GM10847 (cell line): ENCODE results near the gene ZFHX3.

Experiments used
- POLR2A ChIP-seq: IDR thresholded peaks from 2 replicates; pipeline ENCODE4 v1.6.1; 2011; ENCODE audit not compliant: insufficient read length; ENCODE audit errors: extremely low read depth

Gene ZFHX3

DNA sequence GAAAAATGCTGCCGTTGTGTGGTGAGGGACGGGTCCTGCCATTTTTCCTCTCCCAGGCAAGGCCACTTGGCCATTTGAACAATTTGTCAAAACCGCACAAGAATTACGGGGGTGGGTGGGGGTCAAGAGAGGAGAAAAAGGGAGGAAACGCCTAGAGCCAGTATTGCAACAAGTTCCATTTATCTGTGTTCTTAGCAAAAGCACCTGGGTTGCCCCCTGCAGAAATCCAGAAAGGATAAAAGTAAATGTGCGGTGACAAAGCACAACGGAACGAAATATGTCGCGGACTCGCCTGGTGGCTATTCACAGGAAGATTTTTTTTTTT lies 209.4 kb downstream of the ZFHX3 start:
- no peak for TF ChIP-seq POLR2A

DNA sequence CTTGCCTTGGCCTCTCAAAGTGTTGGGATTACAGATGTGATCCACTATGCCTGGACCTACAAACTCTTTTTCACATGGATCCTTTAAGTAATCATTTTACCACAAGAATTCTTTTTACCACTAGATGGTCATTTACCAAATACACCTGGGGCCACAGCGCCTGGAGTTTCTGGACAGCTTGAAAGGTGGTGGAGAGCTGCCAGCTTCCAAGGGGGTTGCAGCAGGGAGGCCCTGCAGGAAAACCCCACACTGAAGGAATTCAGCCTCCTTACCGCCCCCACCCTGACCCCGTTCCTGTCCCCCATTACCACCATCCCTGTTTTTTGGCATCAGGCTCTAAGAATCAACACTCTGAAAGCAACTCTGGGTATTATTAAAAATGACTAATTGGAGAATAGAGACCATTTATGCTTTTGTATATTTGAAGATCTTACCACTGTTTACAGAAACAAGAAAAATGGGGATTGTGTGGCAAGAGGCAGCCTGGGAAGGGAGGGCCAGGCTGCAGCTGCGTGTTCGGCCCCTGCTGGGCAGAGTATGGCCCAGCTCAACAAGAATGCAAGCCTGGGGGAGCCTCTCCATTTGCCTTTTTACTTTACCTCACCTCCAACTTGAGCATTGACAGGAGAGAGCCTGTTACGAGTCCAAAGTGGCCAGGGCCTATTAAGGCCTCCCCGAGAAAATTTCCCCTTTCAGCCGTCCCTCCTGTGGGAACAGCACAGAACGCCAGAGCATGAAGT lies 209.9 kb downstream of the ZFHX3 start:
- no peak for TF ChIP-seq POLR2A

DNA sequence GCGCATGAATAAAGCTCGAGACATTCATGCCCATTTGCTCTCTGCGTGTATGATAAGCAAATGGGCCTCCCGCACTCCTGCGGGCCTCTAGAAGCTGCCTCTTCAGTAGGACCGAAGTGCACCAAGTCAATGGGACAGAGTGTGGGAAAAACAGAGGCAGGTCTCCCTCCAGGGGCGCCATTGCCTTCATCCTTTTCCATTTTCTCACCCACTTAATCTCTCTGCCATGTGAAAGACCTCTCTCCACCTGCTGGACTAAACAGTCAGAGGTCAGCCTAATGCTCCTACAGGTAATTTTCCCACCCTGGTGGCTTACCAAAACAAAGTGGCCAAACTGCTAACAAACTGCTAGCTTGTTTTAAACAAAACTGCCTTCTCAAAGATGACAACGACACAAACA lies 210.9 kb downstream of the ZFHX3 start:
- TF ChIP-seq POLR2A: no peak

DNA sequence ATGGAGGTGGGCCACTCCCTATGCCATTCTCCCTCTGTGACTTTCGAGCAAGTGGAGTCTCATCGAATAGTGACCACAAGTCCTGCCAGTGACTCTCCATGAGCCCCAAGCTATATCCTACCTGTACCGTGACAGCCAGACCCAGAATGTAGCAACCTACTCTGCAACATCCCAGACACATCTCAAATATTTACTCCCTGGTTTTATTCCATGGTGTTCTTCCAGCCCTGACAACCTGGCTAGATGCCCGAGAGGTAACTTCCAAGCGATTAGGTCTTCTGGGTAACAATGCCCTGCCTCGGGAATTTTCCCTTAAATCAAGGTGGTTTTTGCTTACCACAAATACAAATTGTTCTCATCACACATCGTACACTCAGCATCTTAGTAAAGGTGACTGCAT lies 211.7 kb downstream of the ZFHX3 start:
- TF ChIP-seq POLR2A: no peak

DNA sequence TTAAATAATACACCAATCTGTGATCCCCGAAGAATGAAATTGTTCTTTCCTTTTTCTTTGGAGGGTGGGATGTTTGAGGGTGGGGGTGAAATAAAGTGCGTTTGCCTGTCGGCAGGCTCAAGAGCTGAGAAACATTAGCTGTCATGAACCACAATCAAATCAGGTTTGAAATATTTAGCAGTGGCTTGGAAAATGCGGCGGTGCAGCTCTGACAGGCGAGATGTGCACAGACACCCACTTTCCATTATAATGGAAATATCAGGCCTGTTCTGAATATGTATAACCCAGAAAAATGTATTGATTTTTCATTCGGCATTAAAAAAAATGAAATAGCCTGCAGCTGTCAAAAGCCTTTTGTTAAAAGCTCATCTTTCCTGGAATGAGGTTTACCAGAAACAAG lies 212.8 kb downstream of the ZFHX3 start:
- TF ChIP-seq POLR2A: no peak

DNA sequence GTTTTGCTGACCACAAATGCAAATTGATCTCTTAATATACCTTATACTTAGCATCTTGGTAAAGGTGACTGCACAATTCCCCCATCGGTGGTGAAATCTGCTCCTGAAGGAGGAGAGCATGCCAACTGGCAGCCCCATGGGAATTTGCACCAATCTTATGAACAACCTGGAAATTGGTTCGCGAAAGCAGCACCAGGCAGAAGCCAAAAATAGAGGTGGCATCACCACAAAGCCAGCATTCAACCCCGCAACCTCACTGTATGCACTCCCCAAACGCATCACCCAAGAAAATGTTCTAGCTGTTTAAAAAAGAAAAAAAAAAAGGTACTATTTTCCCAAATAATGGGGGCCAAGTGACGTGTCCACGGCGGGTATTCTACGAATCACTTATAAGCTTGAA lies 213.4 kb downstream of the ZFHX3 start:
- TF ChIP-seq POLR2A: no peak

DNA sequence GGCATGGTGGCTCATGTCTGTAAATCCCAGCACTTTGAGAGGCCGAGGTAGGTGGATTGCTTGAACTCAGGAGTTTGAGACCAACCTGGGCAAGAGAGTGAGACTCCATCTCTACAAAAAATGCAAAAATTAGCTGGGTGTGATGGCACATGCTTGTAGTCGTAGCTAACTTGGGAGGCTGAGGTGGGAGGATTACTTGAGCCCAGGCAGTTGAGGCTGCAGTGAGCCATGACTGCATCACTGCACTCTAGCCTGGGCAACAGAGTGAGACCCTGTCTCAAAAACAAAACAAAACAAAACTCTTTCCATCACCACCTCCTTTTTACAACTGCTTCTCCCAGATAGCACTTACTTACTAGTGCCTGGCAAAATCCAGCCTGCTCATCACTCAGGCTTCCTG lies 214.0 kb downstream of the ZFHX3 start:
- TF ChIP-seq POLR2A: no peak

DNA sequence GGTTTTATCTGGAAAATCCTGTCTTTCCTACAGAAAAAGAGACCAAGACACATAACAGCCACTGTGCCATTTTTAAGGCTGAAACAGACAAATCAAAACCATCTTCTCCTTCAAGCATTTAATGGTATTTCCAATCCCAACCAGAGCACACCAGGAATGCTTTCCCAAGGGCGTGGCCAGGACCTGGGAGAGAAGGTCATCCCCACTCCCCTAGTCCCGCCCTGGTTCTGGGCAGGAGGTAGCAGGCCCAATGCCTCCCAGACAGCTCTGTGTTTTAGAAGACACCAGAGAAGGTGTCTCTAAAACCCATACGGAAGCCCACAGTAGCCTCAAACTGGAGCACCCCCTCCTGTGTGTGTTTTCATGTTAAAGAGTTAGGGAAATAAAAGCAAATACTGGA lies 214.4 kb downstream of the ZFHX3 start:
- no peak for TF ChIP-seq POLR2A

DNA sequence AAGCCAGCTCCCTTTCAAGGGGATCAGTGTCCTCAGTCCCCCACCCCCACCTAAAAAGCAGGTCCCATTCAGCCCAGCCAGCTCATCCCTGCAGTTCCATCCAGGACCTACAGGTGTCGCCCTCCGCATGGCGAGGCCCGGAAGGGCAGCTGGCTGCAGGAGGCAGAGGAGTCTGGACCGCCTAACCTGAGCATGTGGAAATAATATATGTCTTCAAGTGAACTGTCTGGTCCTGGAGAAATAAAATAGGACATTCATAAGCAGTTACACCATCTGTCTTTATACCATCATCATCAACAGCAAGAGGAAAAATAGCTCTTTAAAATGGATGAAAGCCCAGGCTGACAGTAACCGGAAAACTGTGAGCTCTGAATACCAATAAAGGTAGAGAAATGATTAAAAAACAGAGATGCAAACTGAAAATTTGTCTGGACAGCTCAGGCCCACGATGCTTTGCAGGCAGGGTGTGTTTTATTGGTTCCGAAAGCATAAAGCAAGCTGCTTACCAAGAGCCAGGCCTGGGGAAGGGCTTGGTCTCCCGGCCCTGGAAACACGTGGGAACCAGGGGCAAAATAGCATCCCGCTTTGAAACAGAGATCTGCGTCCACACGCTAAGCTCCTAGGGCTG lies 215.2 kb downstream of the ZFHX3 start:
- no peak for TF ChIP-seq POLR2A

DNA sequence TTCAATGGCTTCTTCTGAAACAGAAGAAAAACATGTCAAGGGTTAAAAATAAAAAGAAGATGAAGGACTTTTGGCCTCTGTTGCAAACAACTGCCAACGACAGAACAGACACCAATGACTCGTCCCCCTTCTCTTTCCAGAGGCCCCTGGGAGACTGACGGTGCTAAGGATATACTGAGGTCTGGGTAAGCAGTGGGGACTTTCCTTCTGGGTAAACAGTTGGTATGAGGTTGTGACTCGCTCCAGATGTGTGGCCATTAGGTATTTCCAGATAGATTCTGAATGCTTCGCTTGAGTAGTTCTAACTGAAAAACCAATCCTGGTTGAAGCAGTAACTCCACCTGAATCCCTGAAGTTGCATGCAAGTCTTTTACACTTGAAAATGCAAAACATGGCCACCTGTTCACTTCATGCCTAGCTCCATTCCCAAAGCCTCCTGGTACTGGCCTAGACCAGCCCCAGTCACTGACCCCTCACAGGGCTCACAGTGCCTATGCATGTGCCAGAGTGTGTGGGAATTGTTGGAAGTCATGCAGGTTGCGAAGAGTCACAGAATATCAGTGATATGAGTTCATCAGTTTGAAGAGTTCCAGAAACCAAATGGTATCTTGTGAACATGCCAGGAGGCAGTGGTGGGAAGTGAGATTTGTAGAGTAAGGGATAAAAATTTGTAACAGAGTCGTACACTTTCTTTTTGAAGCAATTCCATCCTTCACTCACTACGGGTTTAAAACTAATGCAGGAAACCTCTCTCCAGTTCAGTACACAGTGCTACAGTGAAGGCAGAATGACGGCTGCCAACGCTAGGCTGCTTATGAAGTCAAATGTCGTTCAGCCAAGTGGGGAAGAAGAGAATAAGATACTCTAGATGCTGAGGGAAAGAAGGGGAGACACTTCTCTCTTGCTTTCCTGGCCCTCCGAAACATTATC lies 217.8 kb downstream of the ZFHX3 start:
- no peak for TF ChIP-seq POLR2A

DNA sequence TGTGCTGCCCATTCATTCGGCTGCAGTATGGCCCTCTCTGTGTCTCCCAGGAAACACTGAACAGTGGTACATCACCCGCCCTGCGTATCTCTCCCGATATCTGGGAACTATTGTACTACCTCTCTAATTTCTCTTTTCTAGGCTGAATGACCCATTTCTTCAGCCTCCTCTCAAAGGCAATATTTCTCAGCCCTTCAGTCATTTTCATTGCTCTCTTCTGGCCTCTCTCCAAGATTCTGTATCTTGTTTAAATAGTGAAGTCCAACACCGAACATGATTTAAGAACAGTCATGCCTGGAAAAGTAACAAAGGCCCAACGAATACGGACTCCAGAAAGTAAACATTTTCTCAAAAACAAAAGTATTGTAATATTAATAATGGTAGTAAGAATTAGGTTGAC lies 220.1 kb downstream of the ZFHX3 start:
- TF ChIP-seq POLR2A: no peak

DNA sequence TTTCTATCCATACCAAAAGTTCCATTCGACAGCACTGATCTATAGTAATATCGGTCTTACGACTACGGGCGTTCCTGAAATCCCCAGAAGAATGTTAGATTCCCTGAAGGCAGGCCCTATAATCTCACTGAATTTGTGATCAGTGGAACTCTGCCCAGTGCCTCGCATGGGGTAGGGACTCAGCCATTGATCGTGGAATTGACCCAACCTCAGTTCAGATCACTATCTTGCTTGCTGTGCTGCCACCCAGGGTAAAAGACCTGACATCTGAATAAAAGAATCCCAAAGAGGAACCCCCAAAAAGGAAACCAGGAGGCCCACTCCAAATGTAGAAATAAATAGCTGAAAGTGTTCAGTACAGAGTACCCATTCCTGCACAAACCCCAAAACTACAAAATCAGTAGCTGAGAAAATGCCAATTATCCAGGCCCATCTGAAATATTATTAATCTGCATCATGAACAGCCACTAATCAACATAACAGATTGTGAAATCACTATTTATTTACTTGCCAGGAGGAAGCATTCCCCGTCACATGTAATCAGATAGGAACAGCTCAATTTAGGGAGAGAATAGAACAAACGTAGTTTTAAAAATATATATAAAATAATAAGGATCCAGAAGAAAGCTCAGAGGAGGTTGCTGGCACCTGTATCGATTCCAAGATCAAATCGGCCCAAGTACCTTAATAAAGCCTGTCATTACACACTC lies 221.9 kb downstream of the ZFHX3 start:
- no peak for TF ChIP-seq POLR2A

DNA sequence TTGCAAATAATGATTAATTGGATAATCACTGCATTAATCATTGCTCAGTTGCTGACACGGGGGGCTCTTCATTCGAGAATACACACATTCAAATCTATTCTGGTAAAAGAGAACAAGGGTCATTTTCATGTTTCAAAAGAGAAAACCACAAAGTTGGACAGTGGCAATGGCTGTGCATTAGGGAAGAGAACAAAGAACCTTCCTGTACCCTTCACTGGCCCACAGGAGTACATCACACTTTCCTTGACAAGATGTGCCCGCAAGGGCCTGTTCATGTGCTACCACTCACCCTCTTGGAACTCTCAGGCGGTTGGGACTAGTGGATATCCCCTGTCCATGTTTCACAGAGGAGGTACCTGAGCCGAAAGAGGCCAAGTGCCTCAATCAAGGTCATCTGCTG lies 223.2 kb downstream of the ZFHX3 start:
- no peak for TF ChIP-seq POLR2A

DNA sequence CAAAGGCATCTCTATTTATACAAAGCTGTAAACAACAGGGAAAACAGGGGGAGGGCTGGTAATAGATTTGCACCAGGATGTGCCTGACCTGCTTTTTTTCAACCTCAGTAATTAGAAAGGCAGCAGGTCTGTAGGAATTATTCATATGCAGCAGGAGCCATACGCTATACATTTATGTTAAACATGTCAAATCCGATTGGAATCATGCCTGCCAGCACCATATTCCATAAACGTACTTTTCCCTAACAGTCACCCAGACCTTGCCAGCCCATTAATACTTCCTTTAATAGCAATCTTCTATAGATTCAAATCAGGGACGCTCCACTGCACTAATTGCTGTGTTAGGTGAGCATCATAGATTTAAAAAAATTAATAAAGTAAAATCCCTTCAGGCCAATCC lies 223.9 kb downstream of the ZFHX3 start:
- TF ChIP-seq POLR2A: no peak

DNA sequence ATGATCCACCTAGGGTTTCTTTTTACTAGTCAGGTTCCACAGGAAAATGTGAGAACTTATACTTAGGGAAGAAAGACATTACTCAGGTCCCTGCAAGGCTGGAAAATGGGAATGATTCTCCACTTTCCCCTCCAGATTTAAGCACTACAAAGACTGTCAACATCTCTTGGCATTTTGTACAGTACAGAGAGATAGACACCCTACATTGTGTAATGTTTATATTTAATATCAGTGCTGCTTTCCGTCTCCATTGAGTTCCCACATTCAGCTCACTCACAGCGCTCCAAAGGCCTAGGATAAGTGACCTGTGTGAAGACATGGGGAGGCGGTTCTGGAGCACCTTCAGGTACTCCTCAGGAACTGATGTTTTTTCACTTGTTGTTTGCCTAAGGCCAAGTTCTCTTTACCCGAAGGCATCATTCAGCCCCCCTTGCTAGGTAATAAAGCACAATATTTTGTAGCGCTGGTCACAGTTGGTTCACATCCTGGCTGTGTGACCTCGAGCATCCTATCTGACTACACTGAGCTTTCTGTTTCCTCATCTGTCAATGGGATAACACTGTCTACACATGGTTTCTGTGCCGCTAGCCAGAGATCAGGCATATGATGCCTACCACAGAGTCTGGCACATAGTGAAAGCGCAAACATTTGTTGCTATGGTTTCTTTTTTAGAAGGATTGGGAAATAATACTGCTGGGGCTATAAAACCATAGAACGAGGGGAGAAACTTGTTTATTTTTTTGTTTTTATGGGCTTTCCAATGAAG lies 226.6 kb downstream of the ZFHX3 start:
- TF ChIP-seq POLR2A: no peak
